Motor neuron (in vitro differentiated cells): Measurements from ENCODE around the gene ELK1. TPM values are rescaled to one million over a fixed set of nuclear protein-coding genes. Genes with fewer than 3 reads are reported as not detected.

Source experiments
- ATAC-seq, 8 experiments: fragments of 200-7000 bp; cut with Tn5 transposase; replicated peaks in 6 of 8; 2 replicates each; pipeline ENCODE4 v1.8.0; 2021; ENCODE audit warnings: mild to moderate bottlenecking in 8 of 8, moderate library complexity in 8 of 8
- H3K27ac ChIP-seq, 2 donors: fragments of 250-450 bp; sonication (Bioruptor Pico); 2 replicates each; pipeline ENCODE4 v1.9.0; 2021; ENCODE audit warnings: antibody characterized with exemption in 2 of 2, mild to moderate bottlenecking in 2 of 2, moderate library complexity in 1 of 2
- H3K4me1 ChIP-seq, 2 donors: fragments of 250-450 bp; sonication (Bioruptor Pico); replicated peaks in 1 of 2; 2 replicates each; pipeline ENCODE4 v1.6.1; 2021; ENCODE audit warnings: antibody characterized with exemption in 2 of 2, mild to moderate bottlenecking in 2 of 2, moderate library complexity in 1 of 2
- H3K4me3 ChIP-seq, 5 donors: fragments of 250-450 bp; sonication (Bioruptor Pico); 2 replicates each; pipeline ENCODE4 v1.9.0; 2021; ENCODE audit warnings: antibody characterized with exemption in 5 of 5, mild to moderate bottlenecking in 5 of 5, moderate library complexity in 4 of 5
- WGBS, 10 experiments: fragments of 450-650 bp; shearing (Covaris generic); methylation state at CpG; one replicate each; pipeline ENCODE4 v1.0.0; 2022; 5-methylcytosine and 5-hydroxymethylcytosine counted together
- in situ Hi-C, 9 experiments: fragments of 400-800 bp; cut with MboI; loops; one replicate each; pipeline ENCODE4 v1.15.0; 2021; ENCODE audit warnings: low sequenced_read_pairs in 9 of 9, low pct_unique_long_range_greater_than_20kb in 2 of 9; ENCODE audit not compliant: unreplicated experiment in 9 of 9
- total RNA-seq, 8 experiments: library from RNA; unstranded; fragments of 300-600 nt; gene quantifications; 2 replicates each; pipeline versions ENCODE4 v1.2.3 to v1.2.4, GENCODE V29; 2022

ELK1 gene
- total RNA-seq, 8 experiments from 2014 or later = 11.5 to 43.7 (median 19.7) TPM

GRCh38 chrX:47596256-47596655 is 54.1 kb downstream of the ELK1 start:
- Histone ChIP-seq H3K27ac (no peak overlapping the region), H3K4me3 (no peak overlapping the region), H3K4me1 (no peaks in the 10 kb centered on the region)
- 0 to 88% (median 80%) methylated on average over 1 to 2 of the region's 2 CpGs; no CpG with 5 or more reads in 7 of the 10 experiments for WGBS, 10 experiments
- in situ Hi-C loops = no loop called here
- ATAC-seq = peak in 3 of 8 experiments; percentile 90 to 98 (median 96)

DNA sequence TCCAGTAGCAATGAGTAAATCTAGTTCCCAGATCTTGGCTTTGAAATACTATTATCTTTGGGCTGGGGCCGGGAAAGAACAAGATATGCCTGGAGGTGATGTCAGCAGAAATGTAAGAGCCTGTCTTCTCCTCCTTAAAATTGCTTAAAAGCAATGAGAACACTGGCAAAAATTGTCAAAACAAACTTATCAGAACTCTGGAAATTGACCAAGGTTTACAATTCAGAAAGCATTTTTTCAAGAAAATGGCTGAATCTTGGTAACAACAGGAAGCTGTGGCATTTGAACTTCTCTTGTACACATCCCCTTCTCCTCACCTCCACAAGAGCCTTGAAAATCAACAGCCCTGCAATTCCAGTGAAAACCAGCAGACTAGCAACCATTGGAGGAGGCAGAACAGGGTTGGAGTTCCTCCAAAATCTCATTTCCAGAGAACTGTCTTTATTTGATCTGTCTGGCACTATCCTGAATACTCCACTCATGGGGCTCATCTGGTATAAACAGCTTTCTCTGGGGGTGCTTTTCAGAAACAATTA is 54.6 kb downstream of the ELK1 start:
- no peaks in the 10 kb centered on the region for H3K4me1 ChIP-seq
- in situ Hi-C loops = no loop called here
- WGBS, 10 experiments = 60 to 100% methylated on average over 1 of the region's 1 CpG; no CpG with 5 or more reads in 8 of the 10 experiments
- H3K27ac ChIP-seq = no peak overlapping the region
- peak in 3 of 8 experiments; percentile 71 to 84 (median 74) for ATAC-seq
- H3K4me3 ChIP-seq = no peak overlapping the region

DNA sequence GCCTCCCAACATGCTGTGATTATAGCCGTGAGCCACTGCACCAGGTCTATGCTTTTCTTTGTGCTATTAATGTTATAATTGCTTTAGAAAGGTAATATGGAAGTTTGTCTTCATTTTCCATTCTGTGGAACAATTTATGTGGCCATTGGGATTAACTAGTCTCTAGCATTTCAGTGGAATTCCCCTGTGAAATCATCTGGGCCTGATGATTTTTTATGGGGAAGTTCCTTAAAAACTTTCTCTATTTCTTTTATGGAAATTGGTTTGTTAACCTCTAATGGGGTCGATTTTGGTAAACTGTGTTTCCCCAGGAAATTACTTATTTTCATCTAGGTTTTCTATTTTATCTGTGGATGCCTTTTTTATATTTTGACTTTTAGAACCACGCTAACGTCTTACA is 56.8 kb downstream of the ELK1 start:
- ATAC-seq = no peak
- 46 to 100% (median 71%) methylated on average over 1 to 4 of the region's 4 CpGs; no CpG with 5 or more reads in 2 of the 10 experiments for WGBS, 10 experiments
- in situ Hi-C loops = no loop called here

GRCh38 chrX:47590984-47591383 is 59.4 kb downstream of the ELK1 start:
- in situ Hi-C loops = no loop called here
- no peak for ATAC-seq
- whole genome bisulfite sequencing, 10 experiments = 62 to 100% (median 90%) methylated on average over 2 to 5 of the region's 5 CpGs; no CpG with 5 or more reads in 7 of the 10 experiments
- Histone ChIP-seq H3K4me3 (no peak overlapping the region), H3K4me1 (no peaks in the 10 kb centered on the region), H3K27ac (no peak overlapping the region)

More for the DNA sequence above, 56.8 kb downstream of the ELK1 start:
- Histone ChIP-seq H3K4me3 (no peak overlapping the region), H3K4me1 (no peaks in the 10 kb centered on the region), H3K27ac (no peak overlapping the region)

DNA sequence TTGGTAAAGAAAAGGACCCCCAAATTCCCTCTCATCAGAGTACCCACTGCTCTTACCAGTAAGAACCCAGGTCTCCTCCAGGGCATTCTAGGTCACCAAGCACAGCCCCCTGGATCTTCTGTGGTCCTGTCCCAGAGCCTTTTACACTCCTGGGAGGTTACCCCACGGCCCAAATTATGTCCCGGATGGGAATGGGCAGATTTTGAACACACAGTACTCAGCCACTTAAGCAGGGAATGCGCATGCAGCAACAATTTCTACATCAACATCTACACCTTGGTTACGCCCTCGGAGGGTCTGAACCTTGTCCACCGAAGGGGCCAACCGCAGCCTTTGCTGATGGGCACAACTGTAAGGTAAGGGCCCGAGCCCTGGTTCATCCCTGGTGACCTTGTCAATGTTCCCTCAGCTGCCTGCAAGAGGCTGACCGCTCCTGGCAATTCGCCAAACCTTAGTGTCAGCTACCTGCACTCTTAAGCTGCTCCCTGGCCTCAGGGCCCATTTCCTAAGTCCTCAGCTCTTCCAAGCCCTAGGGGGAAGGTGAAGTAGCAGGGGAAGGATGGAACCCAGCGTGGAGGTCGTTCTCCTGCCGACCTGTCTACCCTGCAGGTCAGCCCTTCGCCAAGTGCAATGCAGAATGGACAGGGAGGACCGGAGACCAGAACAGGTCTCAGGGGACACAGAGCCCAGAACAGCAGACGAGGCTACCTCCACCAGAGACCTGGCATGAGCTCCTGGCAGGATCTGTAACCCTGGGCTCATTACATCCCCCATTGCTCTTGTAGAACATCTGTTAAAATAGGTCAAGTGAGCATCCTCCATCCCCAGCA is 62.2 kb downstream of the ELK1 start:
- no peak overlapping the region for H3K4me3 ChIP-seq
- in situ Hi-C loops = no loop called here
- WGBS, 10 experiments = 17 to 100% methylated on average over 1 to 3 of the region's 16 CpGs; no CpG with 5 or more reads in 8 of the 10 experiments

GRCh38 chrX:47587091-47587891 is 63.1 kb downstream of the ELK1 start:
- Histone ChIP-seq H3K4me3 (no peak overlapping the region), H3K4me1 (peaks cover 0 to 3% of the 10 kb centered on the region in 2 donors), H3K27ac (no peak overlapping the region)
- peak in 2 of 8 experiments; percentile 4 to 5 for ATAC-seq
- in situ Hi-C loops = no loop called here
- 8 to 80% (median 20%) methylated on average over 1 to 3 of the region's 4 CpGs; no CpG with 5 or more reads in 7 of the 10 experiments for WGBS, 10 experiments

More for the DNA sequence above, 62.2 kb downstream of the ELK1 start:
- peak in 3 of 8 experiments; percentile 3 to 11 (median 9) for ATAC-seq
- peaks cover 0 to 1% of the 10 kb centered on the region in 2 donors for H3K4me1 ChIP-seq
- H3K27ac ChIP-seq = no peak overlapping the region

GRCh38 chrX:47586043-47586787 is 64.1 kb downstream of the ELK1 start:
- 20 to 80% (median 60%) methylated on average over 1 of the region's 11 CpGs; no CpG with 5 or more reads in 7 of the 10 experiments for WGBS, 10 experiments
- Histone ChIP-seq H3K4me1 (peaks cover 2 to 8% of the 10 kb centered on the region in 2 donors), H3K27ac (no peak overlapping the region), H3K4me3 (no peak overlapping the region)
- ATAC-seq = peak in 1 of 8 experiments; percentile 1
- in situ Hi-C loops = no loop called here

Other genes with a start within 250 kb of the ELK1 start
- 1 to 10 TPM; 3.7 to 9.8 (median 5.7) TPM for gene ZNF41, start 167.3 kb downstream of the ELK1 start, total RNA-seq
- 10 to 100 TPM in 7 of 8 experiments, 1 to 10 TPM in 1; 9.8 to 44.9 (median 25.4) TPM for gene ARAF, start 89.4 kb downstream of the ELK1 start, total RNA-seq
- 1,000 to 10,000 TPM in 1 of 8 experiments, 100 to 1,000 TPM in 3, 10 to 100 TPM in 4; 27.2 to 9,569 (median 190) TPM for gene TIMP1, start 68.1 kb downstream of the ELK1 start, total RNA-seq
- gene SYN1, start 30.7 kb downstream of the ELK1 start, total RNA-seq = 10 to 100 TPM in 2 of 8 experiments, 1 to 10 TPM in 5, under 1 TPM in 1; 0.73 to 15.5 (median 6.1) TPM
- gene CFP, start 20.6 kb downstream of the ELK1 start, total RNA-seq = 1 to 10 TPM in 2 of 8 experiments, under 1 TPM in 6; 0.54 to 1.8 (median 0.65) TPM
- gene UXT, start 8.6 kb upstream of the ELK1 start, total RNA-seq = 100 to 1,000 TPM in 6 of 8 experiments, 10 to 100 TPM in 2; 82.2 to 184 (median 153) TPM
- 10 to 100 TPM in 4 of 8 experiments, 1 to 10 TPM in 4; 8.2 to 12.1 (median 9.7) TPM for gene ZNF81, start 186.3 kb upstream of the ELK1 start, total RNA-seq